ENCODE data around the gene SELE.

Gene SELE

GRCh38 chr1:169679692-169680091 is 54.2 kb downstream of the SELE start:
- Histone ChIP-seq H3K27me3 (replicated peaks; ENCODE audit: insufficient read depth, low read length) (no peaks in the 10 kb centered on the region), H3K9me3 (replicated peaks; ENCODE audit: insufficient read depth, low read length) (no peaks in the 10 kb centered on the region), H3K4me3 (ENCODE audit: low read length) (no peak overlapping the region), H3K27ac (ENCODE audit: low read length) (no peak overlapping the region), H3K9ac (ENCODE audit: low read length) (no peak overlapping the region), H3K36me3 (replicated peaks; ENCODE audit: insufficient read depth, low read length) (no peaks in the 10 kb centered on the region), H2AFZ (ENCODE audit: low read length) (no peak overlapping the region), H3K4me1 (ENCODE audit: low read length) (no peaks in the 10 kb centered on the region), H3K9me2 (replicated peaks; ENCODE audit: insufficient read depth, low read length) (no peaks in the 10 kb centered on the region), H3K79me2 (ENCODE audit: low read length) (no peaks in the 10 kb centered on the region), H3K4me2 (ENCODE audit: low read depth, low read length) (no peak overlapping the region), H3F3A (ENCODE audit: insufficient read depth, low read length) (no peaks in the 10 kb centered on the region), H4K20me1 (ENCODE audit: insufficient read depth, low read length) (no peaks in the 10 kb centered on the region)
- no peak for TF ChIP-seq EZH2 (optimal IDR thresholded peaks at IDR 0.05; ENCODE audit: low read depth, low read length)
- no peak for TF ChIP-seq EZH2phosphoT487 (IDR thresholded peaks at IDR 0.05; ENCODE audit: low read length)
- TF ChIP-seq CTCF (IDR thresholded peaks at IDR 0.05; ENCODE audit: low read length), result no peak
- no peak for DNase-seq

- Histone ChIP-seq H3K4me2 (ENCODE audit: low read depth, low read length) (no peak overlapping the region), H3K79me2 (ENCODE audit: low read length) (no peaks in the 10 kb centered on the region), H3K9me2 (replicated peaks; ENCODE audit: insufficient read depth, low read length) (no peaks in the 10 kb centered on the region), H3K9ac (ENCODE audit: low read length) (no peak overlapping the region), H4K20me1 (ENCODE audit: insufficient read depth, low read length) (no peaks in the 10 kb centered on the region), H3K27ac (ENCODE audit: low read length) (no peak overlapping the region), H3K4me1 (ENCODE audit: low read length) (no peaks in the 10 kb centered on the region), H3K9me3 (replicated peaks; ENCODE audit: insufficient read depth, low read length) (no peaks in the 10 kb centered on the region), H3F3A (ENCODE audit: insufficient read depth, low read length) (no peaks in the 10 kb centered on the region), H2AFZ (ENCODE audit: low read length) (no peak overlapping the region), H3K27me3 (replicated peaks; ENCODE audit: insufficient read depth, low read length) (no peaks in the 10 kb centered on the region), H3K36me3 (replicated peaks; ENCODE audit: insufficient read depth, low read length) (no peaks in the 10 kb centered on the region), H3K4me3 (ENCODE audit: low read length) (no peak overlapping the region)
- TF ChIP-seq CTCF (IDR thresholded peaks at IDR 0.05; ENCODE audit: low read length) (no peak), EZH2phosphoT487 (IDR thresholded peaks at IDR 0.05; ENCODE audit: low read length) (no peak), EZH2 (optimal IDR thresholded peaks at IDR 0.05; ENCODE audit: low read depth, low read length) (no peak)
- DNase-seq, result no peak
Observed at GRCh38 chr1:169676001-169676400, 57.9 kb downstream of the SELE start.
